ENCODE measurements around the gene KCNN4.

KCNN4 gene

DNA sequence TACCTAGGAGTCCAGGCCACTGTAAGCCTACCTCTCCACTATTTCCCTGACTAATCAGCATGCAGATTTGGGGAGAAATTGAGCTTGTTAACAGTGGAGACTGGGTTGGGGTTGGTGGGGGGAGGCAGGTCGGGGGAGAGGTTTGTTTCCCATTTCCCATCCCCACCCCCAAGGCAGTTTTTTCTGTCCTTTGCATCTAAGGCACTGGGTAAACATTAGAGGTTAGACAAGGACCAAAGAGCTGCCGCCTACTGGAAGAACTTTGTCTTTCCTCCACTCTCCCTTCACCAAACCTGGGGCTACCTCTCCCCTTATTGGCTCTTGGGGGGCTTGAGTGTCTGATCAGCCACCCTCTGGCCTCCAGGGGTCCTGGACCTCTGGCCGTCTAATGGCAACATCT is 953 bp downstream of the KCNN4 start:
- TF ChIP-seq, protein P1, sequence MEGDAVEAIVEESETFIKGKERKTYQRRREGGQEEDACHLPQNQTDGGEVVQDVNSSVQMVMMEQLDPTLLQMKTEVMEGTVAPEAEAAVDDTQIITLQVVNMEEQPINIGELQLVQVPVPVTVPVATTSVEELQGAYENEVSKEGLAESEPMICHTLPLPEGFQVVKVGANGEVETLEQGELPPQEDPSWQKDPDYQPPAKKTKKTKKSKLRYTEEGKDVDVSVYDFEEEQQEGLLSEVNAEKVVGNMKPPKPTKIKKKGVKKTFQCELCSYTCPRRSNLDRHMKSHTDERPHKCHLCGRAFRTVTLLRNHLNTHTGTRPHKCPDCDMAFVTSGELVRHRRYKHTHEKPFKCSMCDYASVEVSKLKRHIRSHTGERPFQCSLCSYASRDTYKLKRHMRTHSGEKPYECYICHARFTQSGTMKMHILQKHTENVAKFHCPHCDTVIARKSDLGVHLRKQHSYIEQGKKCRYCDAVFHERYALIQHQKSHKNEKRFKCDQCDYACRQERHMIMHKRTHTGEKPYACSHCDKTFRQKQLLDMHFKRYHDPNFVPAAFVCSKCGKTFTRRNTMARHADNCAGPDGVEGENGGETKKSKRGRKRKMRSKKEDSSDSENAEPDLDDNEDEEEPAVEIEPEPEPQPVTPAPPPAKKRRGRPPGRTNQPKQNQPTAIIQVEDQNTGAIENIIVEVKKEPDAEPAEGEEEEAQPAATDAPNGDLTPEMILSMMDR (IDR thresholded peaks at IDR 0.05; ENCODE audit: low read depth, low read length), result peak; percentile 3
- H3K4me3 ChIP-seq (replicated peaks in 1 of 2; ENCODE audit: low read depth in 2 of 2, low read length in 2 of 2), result no peak overlapping the region
- no peak for DNase-seq (ENCODE audit: low read depth in 2 of 2)

DNA sequence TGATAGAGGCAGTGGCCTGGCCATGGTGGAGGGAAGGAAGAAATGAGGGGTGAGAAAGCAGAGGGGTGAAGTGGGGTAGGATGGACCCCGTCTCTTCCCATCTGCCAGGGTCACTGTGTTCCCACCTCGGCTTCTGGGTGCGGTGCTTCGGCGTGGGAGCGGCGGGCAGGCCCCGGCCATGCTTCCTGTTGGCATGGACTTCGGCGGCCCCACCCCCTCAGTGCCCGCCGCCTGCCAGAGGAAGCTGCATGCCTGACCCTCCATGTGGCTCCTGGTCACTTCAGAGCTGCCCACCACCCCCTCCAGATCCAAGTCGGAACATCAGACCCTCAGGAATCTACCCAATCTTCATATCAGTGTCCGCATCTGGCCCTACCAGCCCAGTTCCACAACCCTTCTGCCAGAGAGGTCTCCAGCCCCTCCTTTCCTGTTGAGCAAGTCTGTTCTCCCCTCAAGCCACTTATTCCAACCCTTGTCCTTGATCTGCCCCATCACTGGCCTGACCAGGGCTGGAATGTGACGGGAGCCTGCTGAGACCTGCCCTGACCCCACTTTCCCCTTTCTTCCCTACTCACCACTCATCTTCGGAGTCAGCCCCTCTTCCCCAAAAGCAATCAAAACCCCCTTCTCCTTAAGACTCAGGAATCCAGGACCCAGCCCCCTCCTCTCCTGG is 1.5 kb downstream of the KCNN4 start:
- no peak for DNase-seq (ENCODE audit: low read depth in 2 of 2)
- TF ChIP-seq, protein P1 (IDR thresholded peaks at IDR 0.05; ENCODE audit: low read depth, low read length), result no peak
- no peak overlapping the region for H3K4me3 ChIP-seq (replicated peaks in 1 of 2; ENCODE audit: low read depth in 2 of 2, low read length in 2 of 2)

DNA sequence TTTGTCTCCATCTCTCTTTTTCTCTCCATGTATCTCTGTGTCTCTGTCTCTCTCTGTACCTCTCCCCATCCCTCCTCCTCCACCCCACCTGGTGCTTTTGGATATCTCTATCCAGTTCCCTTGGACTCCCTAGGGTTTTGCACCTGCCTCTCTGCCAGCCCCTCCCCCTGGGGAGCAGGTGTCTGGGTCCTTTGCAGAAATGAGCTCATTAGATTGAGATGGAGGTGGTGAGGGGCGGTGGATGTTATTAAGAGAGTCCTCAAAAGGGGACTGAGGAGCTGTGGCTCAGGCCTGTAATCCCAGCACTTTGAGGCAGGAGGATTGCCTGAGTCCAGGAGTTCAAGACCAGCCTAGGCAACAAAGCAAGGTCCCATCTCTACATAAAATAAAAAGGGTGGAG is 2.1 kb downstream of the KCNN4 start:
- no peak for DNase-seq (ENCODE audit: low read depth in 2 of 2)
- no peak overlapping the region for H3K4me3 ChIP-seq (replicated peaks in 1 of 2; ENCODE audit: low read depth in 2 of 2, low read length in 2 of 2)
- TF ChIP-seq, protein P1 (IDR thresholded peaks at IDR 0.05; ENCODE audit: low read depth, low read length), result no peak

DNA sequence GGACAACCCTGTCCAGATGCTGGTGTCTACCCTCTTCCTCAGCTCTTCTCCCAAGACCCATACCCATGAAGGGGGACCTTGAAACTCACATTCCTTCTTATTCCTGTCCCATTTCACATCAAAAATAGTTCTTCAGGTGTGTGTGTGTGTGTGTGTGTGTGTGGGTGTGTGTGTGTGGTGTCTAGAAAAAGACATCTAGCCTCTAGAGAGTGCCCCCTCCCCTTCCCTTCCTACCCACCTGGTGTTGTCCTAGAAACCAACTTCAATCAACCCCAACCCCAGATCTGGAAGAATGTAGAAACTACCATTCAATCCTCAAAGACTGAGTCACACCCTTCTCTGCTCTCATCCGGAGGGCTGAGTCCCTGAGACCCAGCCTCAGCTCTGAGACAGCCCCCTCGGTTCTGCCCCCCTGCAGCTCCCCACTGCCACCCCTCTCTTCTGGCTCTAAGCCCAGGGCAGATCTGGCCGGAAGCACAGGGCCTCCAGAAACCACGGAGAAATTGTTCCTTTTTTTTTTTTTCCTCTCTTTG is 3.5 kb downstream of the KCNN4 start:
- H3K4me3 ChIP-seq (replicated peaks in 1 of 2; ENCODE audit: low read depth in 2 of 2, low read length in 2 of 2), result no peak overlapping the region
- TF ChIP-seq, protein P1 (IDR thresholded peaks at IDR 0.05; ENCODE audit: low read depth, low read length), result no peak
- peak; percentile 29 to 35 for DNase-seq (ENCODE audit: low read depth in 2 of 2)

DNA sequence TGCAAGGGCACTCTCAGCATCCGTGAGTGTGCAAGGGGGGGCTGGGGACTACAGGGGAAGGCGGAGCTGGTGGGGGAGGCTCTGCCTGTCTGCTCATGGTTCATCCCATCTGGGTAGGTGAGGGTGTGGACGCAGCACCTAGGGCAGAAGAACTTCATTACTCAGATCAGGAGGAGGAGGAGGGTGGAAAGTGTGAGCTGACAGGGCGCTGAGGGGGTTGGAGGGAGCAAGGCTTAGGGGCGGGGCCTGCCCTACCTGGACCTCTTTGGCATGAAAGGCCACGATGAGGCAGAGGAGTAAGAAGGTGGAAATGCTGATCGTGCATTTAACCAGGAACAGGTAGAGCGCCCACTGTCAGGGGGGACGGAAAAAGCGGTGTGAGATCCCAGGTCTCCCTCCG is 4.5 kb downstream of the KCNN4 start:
- H3K4me3 ChIP-seq (replicated peaks in 1 of 2; ENCODE audit: low read depth in 2 of 2, low read length in 2 of 2), result no peak overlapping the region
- TF ChIP-seq, protein P1 (IDR thresholded peaks at IDR 0.05; ENCODE audit: low read depth, low read length), result no peak
- no peak for DNase-seq (ENCODE audit: low read depth in 2 of 2)

DNA sequence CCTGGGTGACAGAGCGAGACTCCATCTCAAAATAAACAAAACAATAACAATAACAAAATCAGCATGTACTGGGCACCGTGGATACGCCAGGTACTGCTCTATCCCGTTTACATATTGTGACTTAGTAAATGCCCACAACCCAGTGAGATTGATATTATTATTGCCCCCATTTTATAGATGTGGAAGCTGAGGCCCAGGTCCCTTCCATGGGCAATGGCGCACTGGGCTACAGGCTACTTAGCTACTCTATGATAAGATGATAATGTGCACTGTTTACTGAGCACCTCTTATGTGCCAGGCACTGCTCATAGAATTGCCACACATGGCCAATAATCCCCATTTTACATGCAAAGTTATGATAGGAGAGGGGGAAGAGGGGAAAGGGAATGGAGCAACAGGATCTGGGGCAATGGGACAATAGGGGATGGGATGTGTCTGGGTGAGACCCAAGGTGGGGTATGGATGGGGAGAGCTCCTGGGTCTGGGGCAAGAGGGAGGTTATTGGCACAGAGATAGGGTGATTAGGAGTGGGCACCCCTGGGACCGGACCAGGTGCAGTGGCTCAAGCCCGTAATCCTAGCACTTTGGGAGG is 5.4 kb downstream of the KCNN4 start:
- no peak for DNase-seq (ENCODE audit: low read depth in 2 of 2)
- TF ChIP-seq, protein P1 (IDR thresholded peaks at IDR 0.05; ENCODE audit: low read depth, low read length), result no peak
- no peak overlapping the region for H3K4me3 ChIP-seq (replicated peaks in 1 of 2; ENCODE audit: low read depth in 2 of 2, low read length in 2 of 2)

DNA sequence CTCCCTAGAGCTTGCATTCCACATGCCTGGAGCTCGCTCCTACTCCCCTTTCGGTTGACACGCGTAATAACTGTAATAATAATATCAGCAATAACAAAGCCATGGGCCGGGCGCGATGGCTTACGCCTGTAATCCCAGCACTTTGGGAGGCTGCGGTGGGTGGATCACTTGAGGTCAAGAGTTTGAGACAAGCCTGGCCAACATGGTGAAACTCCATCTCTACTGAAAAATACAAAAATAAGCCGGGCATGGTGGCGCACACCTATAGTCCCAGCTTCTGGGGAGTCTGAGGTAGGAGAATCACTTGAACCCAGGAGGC is 5.9 kb downstream of the KCNN4 start:
- H3K4me3 ChIP-seq (replicated peaks in 1 of 2; ENCODE audit: low read depth in 2 of 2, low read length in 2 of 2), result peak overlapping the region in 1 of 2 donors; percentile 4
- peak in 1 of 2 donors; percentile 15 for DNase-seq (ENCODE audit: low read depth in 2 of 2)

All from cardiac fibroblast (primary cell).